GM20431 (cell line): ENCODE results near the gene RIMS3.

Experiments
- in situ Hi-C: fragments of 300-500 bp; cut with MseI, MboI; formaldehyde crosslinking; loops from one replicate; pipeline ENCODE4 v1.15.0; 2020; ENCODE audit warnings: low sequenced_read_pairs; ENCODE audit not compliant: unreplicated experiment

Gene RIMS3

DNA sequence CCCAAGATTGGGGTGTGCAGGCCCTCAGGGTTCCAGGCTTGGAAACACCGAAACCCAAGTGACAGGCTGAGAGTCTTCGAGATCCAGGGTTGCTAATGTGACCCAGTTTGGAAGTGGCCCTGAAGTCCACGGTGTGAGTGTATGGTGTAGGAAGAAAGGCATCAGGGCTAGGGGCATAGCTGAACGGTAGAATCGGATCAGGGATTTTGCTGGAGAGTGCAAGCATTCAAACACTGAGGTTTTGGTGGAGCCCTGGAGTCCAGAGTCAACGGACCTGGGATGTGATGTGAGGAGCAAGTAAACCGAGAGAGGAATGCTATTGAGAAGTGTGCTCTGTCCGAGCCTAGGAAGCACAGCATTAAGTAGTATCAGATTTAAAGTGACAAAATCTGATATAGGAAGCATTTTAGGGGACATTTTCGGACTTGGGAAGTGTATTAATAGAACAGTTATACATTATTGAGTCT, 27.0 kb upstream of the RIMS3 start:
- in situ Hi-C loops: no loop called here

- in situ Hi-C loops: no loop called here
These were observed 26.3 kb upstream of the RIMS3 start, which contains the start of gene NFYC for GRCh38 chr1:40691538-40692428. Gene NFYC (plus strand): TSS chr1:40691704. CDS start chr1:40738844, 47,140 bp downstream.

- in situ Hi-C loops: no loop called here
These were observed 25.5 kb upstream of the RIMS3 start for GRCh38 chr1:40690771-40691537.

DNA sequence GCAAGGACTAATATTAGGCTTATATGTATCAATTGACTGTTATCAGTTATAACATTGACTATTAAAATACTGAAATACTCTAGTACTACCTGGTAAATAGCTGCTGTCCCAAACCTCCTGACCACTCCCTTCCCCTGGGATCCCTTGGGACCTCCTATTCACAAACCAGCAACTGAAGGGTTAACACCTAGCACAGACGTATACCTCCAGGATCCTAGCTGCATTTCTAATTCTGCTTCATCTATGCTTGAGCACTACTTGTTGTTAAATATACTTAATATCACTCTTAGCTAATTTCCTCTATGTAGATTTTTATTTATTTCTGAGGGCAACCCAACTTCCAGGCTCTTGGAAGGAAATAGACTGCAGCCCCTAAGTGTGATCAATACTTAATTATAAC, 24.3 kb upstream of the RIMS3 start:
- in situ Hi-C loops: no loop called here

DNA sequence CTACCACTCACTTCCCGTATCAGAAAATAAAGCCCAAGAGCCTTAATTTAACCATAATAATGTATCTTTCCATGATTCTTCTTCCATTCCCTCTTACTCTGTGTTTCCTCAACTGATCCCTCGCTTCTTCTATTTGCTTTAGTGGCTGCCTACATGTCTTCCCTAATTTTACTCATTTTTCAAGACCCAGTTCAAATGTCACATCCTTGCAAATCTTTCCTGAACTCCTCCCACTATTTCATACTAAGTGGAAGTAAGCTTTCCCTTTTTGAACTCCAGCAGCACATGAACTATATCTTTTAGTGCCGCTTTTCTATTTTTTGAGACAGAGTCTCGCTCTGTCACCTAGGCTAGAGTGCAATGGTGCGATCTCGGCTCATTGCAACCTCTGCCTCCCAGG, 22.2 kb upstream of the RIMS3 start:
- in situ Hi-C loops: no loop called here

DNA sequence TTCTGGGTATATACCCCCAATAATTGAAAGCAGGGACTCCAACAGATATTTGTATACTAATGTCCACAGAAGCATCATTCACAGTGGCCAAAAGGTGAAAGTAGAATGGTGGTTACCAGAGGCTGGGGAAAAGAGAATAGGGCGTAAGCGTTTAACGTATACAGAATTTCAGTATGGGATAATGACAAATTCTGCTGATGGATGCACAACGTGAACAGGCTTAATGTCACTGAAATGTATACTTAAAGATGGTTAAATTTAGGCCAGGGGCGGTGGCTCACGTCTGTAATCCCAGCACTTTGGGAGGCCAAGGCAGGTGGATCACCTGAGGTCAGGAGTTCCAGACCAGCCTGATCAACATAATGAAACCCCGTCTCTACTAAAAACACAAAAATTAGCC, 21.6 kb upstream of the RIMS3 start:
- in situ Hi-C loops: no loop called here

DNA sequence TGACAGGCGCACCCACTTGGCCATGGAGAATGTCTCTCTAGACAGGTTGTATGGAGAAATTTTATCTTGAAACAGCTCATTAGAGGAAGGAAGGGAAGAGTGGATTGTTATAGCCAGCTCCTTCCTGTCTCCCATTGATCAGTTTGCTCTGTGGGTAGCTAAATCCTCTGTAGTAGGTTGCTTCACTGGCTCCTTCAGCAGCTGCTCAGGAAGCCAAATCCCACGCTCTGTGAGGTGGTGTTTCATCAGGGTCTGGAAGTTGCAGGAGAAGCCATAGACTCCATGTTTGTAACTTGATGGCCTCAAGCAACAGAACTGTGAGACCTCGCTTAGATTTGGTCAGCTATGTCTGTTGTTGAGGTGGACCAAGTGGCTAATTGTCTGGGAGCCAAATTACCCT, 19.2 kb upstream of the RIMS3 start:
- in situ Hi-C loops: no loop called here

GRCh38 chr1:40679165-40679953, 13.9 kb upstream of the RIMS3 start:
- in situ Hi-C loops: no loop called here

- in situ Hi-C loops: no loop called here
These were observed 11.0 kb upstream of the RIMS3 start for GRCh38 chr1:40676501-40676900.

GRCh38 chr1:40673452-40673851, 8.0 kb upstream of the RIMS3 start:
- in situ Hi-C loops: no loop called here

- in situ Hi-C loops: no loop called here
These were observed 3.5 kb upstream of the RIMS3 start for GRCh38 chr1:40668769-40669525.

GRCh38 chr1:40664791-40665190, 691 bp downstream of the RIMS3 start:
- in situ Hi-C loops: no loop called here

DNA sequence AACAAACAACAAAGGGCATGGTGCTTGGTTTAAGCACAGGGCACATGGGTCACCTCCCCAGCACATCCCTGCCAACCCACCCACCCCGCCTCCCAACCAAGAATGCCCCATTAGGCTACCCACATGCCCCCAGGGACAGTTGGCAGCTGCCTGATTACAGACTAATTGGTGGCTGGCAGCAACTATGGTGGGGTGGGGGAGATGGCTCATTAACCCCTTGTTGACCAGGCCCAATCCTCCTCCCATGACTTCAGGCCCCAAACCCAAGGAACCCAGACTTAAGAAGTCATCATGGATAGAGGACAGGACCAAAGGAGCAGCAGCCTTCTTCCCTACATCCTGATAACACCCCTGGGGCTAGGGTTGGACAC, 1.3 kb downstream of the RIMS3 start:
- in situ Hi-C loops: no loop called here

- in situ Hi-C loops: no loop called here
These were observed 1.9 kb downstream of the RIMS3 start for GRCh38 chr1:40663324-40664166.

DNA sequence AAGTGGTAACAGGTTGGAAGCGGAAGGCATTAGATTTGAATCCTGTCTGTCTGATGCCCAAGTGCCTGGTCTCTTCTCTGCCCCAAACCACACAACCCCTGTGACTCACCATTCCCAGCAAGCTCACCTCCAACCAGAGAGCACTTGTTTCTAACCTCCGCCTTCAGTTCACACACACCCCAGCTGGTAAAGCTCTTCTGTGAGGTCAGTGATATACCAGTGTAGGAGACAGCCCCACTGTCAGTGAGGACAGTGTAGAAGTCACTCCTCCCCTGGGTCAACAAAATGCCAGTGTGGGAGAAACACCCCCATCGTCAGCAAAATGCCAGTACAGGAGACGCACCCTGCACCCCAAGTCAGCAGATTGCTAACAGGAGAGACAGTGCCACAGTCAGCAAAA, 2.6 kb downstream of the RIMS3 start:
- in situ Hi-C loops: no loop called here

DNA sequence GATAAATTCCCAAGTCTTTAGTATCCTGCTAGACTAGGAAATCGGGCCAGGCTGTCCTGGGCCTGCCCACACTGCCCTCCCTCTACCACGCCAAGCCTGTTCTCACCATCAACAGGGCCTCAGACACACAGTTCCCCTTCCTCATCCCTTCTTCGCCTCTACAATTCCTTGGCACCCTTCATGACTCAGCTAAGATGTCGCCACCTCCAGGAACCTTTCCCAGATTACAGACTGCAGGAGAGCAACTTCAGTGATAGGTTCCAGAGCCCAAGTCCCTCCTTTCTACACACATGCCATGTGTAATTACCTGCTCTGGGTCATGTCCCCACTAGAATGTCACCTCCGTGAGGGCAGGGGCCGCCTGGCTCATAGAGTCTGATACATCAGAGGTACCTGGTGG, 3.3 kb downstream of the RIMS3 start:
- in situ Hi-C loops: no loop called here

- in situ Hi-C loops: no loop called here
These were observed 3.8 kb downstream of the RIMS3 start for GRCh38 chr1:40661678-40662077.

DNA sequence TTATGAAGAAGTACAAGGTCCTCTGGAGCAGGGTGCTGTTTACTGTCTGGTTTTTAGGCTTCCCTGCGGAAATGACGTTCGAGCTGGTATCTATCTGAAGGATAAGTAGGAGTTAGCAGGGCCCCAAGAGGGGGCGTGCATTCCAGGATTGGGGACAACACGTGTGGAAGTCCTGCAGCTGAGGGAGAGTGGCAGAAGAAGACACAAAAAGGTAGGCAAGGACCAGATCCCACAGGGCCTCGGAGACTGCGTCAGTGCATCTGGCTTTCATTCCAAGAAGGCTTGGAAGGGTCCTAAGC, 5.9 kb downstream of the RIMS3 start:
- in situ Hi-C loops: no loop called here
